Stimulated activated CD8-positive, alpha-beta memory T cell treated with anti-CD3 and anti-CD28 coated beads, Interleukin-15, amount 100 ng/mL, for 1 hour (primary cell): ENCODE results near the gene MTCH1.

Source experiments
- DNase-seq: peaks from one replicate; pipeline ENCODE4 v3.0.0-alpha.2; 2020; ENCODE audit warnings: low read depth

Gene MTCH1

DNA sequence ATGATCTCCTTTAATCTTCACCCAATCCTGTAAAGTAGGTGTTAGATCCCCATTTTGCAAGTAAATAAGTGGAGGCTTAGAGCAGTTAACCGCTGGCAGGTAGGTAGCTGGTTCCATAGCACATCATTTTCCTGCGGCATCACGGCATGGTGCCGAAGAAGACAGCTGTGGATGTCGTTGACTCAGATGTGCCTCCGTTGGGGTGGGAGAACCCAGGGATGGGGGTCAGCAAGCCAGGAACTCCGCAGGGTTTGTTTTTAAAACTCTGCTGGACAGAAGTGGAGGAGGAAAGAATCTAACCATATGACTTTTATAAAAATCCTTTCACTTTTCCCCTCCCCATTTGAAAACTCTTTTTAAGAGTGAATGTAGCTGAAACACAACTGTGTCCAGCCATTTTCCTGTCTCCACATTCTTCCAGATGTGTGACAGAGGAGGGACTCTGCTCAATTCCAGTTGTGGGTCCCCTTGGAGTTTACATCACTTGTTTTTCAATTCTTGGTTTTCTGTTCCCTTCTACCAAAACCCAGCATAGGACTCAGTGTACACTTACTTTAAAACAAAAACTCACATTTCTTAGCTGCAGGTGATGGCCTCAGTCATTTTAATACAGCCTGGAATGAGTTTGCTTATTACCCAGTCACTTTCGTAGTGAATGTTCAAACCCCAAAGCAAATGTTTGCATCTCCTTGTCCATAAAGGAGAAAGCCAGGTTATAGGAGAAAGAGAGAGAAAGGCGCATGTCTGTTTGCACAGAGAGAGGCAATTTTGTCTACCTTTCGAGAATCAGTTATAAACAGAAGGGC, 59.1 kb downstream of the MTCH1 start:
- DNase-seq: no peak

DNA sequence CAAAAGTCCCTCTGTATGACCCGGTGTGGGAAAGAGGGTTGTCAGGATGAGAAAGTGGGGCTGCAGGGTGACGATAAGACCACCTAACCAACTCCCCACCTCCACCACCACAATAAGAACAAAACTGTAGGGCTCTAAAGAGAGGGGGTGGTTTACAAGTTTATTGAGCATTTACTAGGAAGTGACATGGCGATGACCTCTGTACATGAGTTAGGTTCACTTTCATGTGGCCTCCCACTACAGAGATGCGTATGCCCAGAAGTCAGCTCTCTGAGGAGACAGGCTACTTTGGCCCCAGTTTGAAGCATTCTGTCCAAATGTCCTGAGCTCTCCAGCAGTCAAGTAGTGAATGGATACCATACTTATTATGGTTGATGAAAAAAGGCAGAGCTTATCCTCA, 60.2 kb downstream of the MTCH1 start:
- DNase-seq: no peak

DNA sequence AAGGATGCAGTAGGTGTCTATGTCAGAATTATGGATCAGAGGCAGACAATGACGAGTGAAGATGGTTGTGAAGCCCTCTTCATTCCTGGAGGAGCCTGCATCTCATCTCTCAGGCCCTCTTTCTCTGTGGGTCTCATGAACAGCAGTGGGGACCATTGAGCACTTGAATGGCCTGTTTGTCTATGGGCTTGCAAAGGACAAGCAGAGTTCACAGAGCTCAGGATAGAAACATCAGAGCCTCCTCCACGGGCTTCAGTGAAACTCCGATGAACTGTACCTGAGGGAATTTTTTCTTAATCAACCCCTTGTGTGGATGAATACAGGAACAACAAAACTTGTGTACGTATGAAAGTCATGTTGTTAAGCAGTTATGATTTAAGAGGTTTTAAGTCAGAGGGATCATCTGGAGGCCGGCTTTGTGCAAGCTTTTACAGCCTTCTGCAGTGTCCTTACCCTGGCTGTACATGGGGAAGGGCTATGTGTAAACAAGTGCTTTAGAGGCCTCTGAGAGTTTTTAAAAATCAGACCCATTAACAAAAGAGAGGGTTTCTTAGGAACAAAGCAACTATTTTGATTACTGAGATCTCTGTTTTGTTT, 61.1 kb downstream of the MTCH1 start:
- DNase-seq: no peak

DNA sequence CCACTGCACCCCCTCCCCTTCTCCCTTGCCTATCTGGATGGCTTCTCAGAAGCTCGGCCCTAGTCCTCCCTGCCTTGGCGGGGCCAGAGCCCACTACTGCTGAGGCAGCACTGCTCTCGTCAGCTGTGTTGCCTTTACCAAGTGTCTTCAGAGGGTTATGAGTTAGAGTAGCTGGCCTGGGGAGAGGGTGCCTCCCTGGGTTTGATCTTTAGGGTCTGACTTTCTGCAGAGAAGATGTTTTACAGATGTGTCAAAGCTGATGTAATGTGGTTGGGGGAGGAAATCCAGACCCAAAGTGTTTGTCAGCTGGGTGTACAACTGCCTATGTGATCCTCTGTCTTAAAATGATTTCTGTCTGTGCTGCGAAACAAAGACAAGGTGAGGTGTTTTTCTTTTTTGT, 61.9 kb downstream of the MTCH1 start:
- DNase-seq: no peak

DNA sequence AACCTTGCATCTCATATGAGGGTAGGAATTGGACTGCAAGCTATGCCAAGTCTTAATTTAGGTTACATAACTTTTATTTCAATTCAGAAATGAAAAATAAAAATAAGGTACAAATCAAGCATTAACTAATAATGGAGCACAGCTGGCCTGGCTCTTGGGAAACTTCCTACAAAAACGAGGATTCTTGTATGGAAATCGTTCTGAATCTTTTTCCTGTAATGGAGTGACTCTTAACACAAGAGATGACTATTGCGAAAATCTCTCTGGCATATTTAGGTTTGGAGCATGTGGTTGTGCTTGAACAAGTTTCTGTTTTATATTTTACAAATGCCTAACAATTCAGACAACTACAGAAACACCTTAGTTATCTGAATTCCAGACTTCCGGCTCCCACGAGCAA, 65.5 kb downstream of the MTCH1 start:
- DNase-seq: no peak

DNA sequence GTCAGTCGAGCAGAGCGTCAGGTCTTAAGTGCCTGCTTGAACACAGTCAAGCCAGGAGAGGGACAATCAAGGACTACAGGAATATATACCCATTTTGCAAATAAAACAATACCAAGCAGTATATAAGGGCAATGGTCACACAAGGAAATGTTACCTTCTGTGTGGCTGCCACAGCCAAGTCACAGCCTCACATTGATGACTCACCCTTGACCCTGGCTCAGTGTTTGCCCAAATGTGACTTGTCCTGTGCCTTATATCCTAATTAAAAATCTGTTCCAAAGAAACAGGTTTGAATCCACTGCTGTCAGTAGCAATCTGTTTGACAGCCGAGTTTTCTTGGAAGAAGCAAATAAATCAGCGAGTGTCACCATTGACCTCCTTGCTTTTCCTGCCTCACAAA, 65.9 kb downstream of the MTCH1 start:
- no peak for DNase-seq
